SK-N-SH treated with all-trans-retinoic acid at 6 μM for 48 hours (cell line): ENCODE data around the gene UPK3A.

Experiments used
- ATAC-seq: fragments of 200-7000 bp; cut with Tn5 transposase; 3 replicates; pipeline ENCODE4 v1.9.1; 2020; ENCODE audit warnings: mild to moderate bottlenecking, moderate library complexity
- ARNTL ChIP-seq: fragments of 450-650 bp; formaldehyde crosslinking; IDR thresholded peaks from 2 replicates; pipeline ENCODE4 v1.5.0; 2020; ENCODE audit warnings: low read depth, mild to moderate bottlenecking, moderate library complexity, borderline replicate concordance
- BACH2 ChIP-seq: fragments of 250-450 bp; sonication (Bioruptor Pico); IDR thresholded peaks from 2 replicates; pipeline ENCODE4 v1.9.0; 2021; ENCODE audit warnings: mild to moderate bottlenecking, borderline replicate concordance
- CREB5 ChIP-seq: fragments of 250-450 bp; sonication (Bioruptor Pico); IDR thresholded peaks from 2 replicates; pipeline ENCODE4 v1.5.1; 2020; ENCODE audit warnings: low read depth, mild to moderate bottlenecking, moderate library complexity
- CSDC2 ChIP-seq: fragments of 250-450 bp; sonication (Bioruptor Pico); IDR thresholded peaks from 2 replicates; pipeline ENCODE4 v1.5.0; 2020; ENCODE audit warnings: mild to moderate bottlenecking, moderate library complexity
- ESRRG ChIP-seq: fragments of 250-450 bp; sonication (Bioruptor Pico); IDR thresholded peaks from 2 replicates; pipeline ENCODE4 v1.6.1; 2021; ENCODE audit warnings: mild to moderate bottlenecking
- GLIS3 ChIP-seq: fragments of 250-450 bp; sonication (Bioruptor Pico); IDR thresholded peaks from 2 replicates; pipeline ENCODE4 v1.5.0; 2020; ENCODE audit warnings: mild to moderate bottlenecking, moderate library complexity
- ISL1 ChIP-seq: fragments of 250-450 bp; sonication (Bioruptor Pico); IDR thresholded peaks from 2 replicates; pipeline ENCODE4 v2.1.2; 2022; ENCODE audit warnings: mild to moderate bottlenecking, moderate library complexity
- OSR1 ChIP-seq: fragments of 250-450 bp; sonication (Bioruptor Pico); IDR thresholded peaks from 2 replicates; pipeline ENCODE4 v1.8.0; 2022; ENCODE audit warnings: moderate library complexity, mild to moderate bottlenecking, inconsistent platforms
- PPARA ChIP-seq: fragments of 250-450 bp; sonication (Bioruptor Pico); IDR thresholded peaks from 2 replicates; pipeline ENCODE4 v1.5.0; 2020; ENCODE audit warnings: mild to moderate bottlenecking, borderline replicate concordance
- SNAI2 ChIP-seq: fragments of 250-450 bp; sonication (Bioruptor Pico); IDR thresholded peaks from 2 replicates; pipeline ENCODE4 v1.5.0; 2020; ENCODE audit warnings: mild to moderate bottlenecking, moderate library complexity
- TCF4 ChIP-seq: fragments of 250-450 bp; sonication (Bioruptor Pico); IDR thresholded peaks from 2 replicates; pipeline ENCODE4 v1.8.0; 2021; ENCODE audit warnings: mild to moderate bottlenecking, moderate library complexity, borderline replicate concordance
- TOX ChIP-seq: fragments of 250-450 bp; sonication (Bioruptor Pico); IDR thresholded peaks from 2 replicates; pipeline ENCODE4 v1.8.0; 2021; ENCODE audit warnings: mild to moderate bottlenecking, moderate library complexity, borderline replicate concordance
- TSHZ2 ChIP-seq: fragments of 250-450 bp; sonication (Bioruptor Pico); IDR thresholded peaks from 2 replicates; pipeline ENCODE4 v1.5.0; 2020; ENCODE audit warnings: mild to moderate bottlenecking, moderate library complexity
- ZC3H10 ChIP-seq: fragments of 250-450 bp; sonication (Bioruptor Pico); IDR thresholded peaks from 2 replicates; pipeline ENCODE4 v1.5.1; 2021; ENCODE audit warnings: mild to moderate bottlenecking, moderate library complexity
- ZFP3 ChIP-seq: fragments of 250-450 bp; sonication (Bioruptor Pico); IDR thresholded peaks from 2 replicates; pipeline ENCODE4 v1.5.0; 2020; ENCODE audit warnings: mild to moderate bottlenecking, moderate library complexity
- ZFP30 ChIP-seq: fragments of 450-650 bp; formaldehyde crosslinking; IDR thresholded peaks from 2 replicates; pipeline ENCODE4 v1.5.0; 2022; ENCODE audit warnings: mild to moderate bottlenecking, moderate library complexity
- ZNF565 ChIP-seq: fragments of 450-650 bp; formaldehyde crosslinking; conservative IDR thresholded peaks from 2 replicates; pipeline ENCODE4 v1.5.0; 2020; ENCODE audit warnings: low read depth, mild to moderate bottlenecking, moderate library complexity
- ZNF70 ChIP-seq: fragments of 450-650 bp; formaldehyde crosslinking; IDR thresholded peaks from 2 replicates; pipeline ENCODE4 v1.5.0; 2020; ENCODE audit warnings: mild to moderate bottlenecking, moderate library complexity
- ZNF8 ChIP-seq: fragments of 450-650 bp; formaldehyde crosslinking; IDR thresholded peaks from 2 replicates; pipeline ENCODE4 v1.5.0; 2020; ENCODE audit warnings: mild to moderate bottlenecking, moderate library complexity
- TF ChIP-seq, protein P1 (sequence below): fragments of 250-450 bp; sonication (Bioruptor Pico); IDR thresholded peaks from 2 replicates; pipeline ENCODE4 v1.8.0; 2020; ENCODE audit warnings: mild to moderate bottlenecking, moderate library complexity, borderline replicate concordance
- TF ChIP-seq, protein P2 (sequence below): fragments of 250-450 bp; sonication (Bioruptor Pico); IDR thresholded peaks from 2 replicates; pipeline ENCODE4 v1.8.0; 2021; ENCODE audit warnings: low read depth, mild to moderate bottlenecking, moderate library complexity, borderline replicate concordance
- TF ChIP-seq, protein P3 (sequence below): fragments of 250-450 bp; sonication (Bioruptor Pico); IDR thresholded peaks from 2 replicates; pipeline ENCODE4 v1.5.1; 2021; ENCODE audit warnings: mild to moderate bottlenecking, moderate library complexity

The UPK3A gene

GRCh38 chr22:45251825-45252224 is 32.9 kb upstream of the UPK3A start:
- TF ChIP-seq ZFP3 (no peak), CSDC2 (no peak), ZFP30 (CRISPR knock-in tag) (no peak), ZNF70 (no peak), SNAI2 (CRISPR knock-in tag) (no peak), ZNF8 (CRISPR knock-in tag) (no peak), ZNF565 (CRISPR knock-in tag) (no peak), GLIS3 (CRISPR knock-in tag) (no peak), ZC3H10 (CRISPR knock-in tag) (no peak), PPARA (CRISPR knock-in tag) (no peak), OSR1 (CRISPR knock-in tag) (no peak), TOX (CRISPR knock-in tag) (no peak), ISL1 (CRISPR knock-in tag) (no peak), ESRRG (CRISPR knock-in tag) (no peak), TSHZ2 (CRISPR knock-in tag) (no peak), ARNTL (CRISPR knock-in tag) (no peak), CREB5 (CRISPR knock-in tag) (no peak), BACH2 (no peak)
- TF ChIP-seq, protein P1, sequence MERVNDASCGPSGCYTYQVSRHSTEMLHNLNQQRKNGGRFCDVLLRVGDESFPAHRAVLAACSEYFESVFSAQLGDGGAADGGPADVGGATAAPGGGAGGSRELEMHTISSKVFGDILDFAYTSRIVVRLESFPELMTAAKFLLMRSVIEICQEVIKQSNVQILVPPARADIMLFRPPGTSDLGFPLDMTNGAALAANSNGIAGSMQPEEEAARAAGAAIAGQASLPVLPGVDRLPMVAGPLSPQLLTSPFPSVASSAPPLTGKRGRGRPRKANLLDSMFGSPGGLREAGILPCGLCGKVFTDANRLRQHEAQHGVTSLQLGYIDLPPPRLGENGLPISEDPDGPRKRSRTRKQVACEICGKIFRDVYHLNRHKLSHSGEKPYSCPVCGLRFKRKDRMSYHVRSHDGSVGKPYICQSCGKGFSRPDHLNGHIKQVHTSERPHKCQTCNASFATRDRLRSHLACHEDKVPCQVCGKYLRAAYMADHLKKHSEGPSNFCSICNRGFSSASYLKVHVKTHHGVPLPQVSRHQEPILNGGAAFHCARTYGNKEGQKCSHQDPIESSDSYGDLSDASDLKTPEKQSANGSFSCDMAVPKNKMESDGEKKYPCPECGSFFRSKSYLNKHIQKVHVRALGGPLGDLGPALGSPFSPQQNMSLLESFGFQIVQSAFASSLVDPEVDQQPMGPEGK (CRISPR knock-in tag), result no peak
- TF ChIP-seq, protein P2, sequence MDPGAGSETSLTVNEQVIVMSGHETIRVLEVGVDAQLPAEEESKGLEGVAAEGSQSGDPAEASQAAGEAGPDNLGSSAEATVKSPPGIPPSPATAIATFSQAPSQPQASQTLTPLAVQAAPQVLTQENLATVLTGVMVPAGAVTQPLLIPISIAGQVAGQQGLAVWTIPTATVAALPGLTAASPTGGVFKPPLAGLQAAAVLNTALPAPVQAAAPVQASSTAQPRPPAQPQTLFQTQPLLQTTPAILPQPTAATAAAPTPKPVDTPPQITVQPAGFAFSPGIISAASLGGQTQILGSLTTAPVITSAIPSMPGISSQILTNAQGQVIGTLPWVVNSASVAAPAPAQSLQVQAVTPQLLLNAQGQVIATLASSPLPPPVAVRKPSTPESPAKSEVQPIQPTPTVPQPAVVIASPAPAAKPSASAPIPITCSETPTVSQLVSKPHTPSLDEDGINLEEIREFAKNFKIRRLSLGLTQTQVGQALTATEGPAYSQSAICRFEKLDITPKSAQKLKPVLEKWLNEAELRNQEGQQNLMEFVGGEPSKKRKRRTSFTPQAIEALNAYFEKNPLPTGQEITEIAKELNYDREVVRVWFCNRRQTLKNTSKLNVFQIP (CRISPR knock-in tag), result no peak

GRCh38 chr22:45253039-45253641 is 31.6 kb upstream of the UPK3A start:
- no peak for ATAC-seq
- TF ChIP-seq CREB5 (CRISPR knock-in tag), result no peak
- no peak for TF ChIP-seq ZFP30 (CRISPR knock-in tag)
- TF ChIP-seq ISL1 (CRISPR knock-in tag), result no peak
- TF ChIP-seq TOX (CRISPR knock-in tag), result no peak
- TF ChIP-seq CSDC2, result no peak
- TF ChIP-seq GLIS3 (CRISPR knock-in tag), result no peak
- TF ChIP-seq TCF4 (CRISPR knock-in tag), result no peak
- no peak for TF ChIP-seq OSR1 (CRISPR knock-in tag)
- TF ChIP-seq, protein P3, sequence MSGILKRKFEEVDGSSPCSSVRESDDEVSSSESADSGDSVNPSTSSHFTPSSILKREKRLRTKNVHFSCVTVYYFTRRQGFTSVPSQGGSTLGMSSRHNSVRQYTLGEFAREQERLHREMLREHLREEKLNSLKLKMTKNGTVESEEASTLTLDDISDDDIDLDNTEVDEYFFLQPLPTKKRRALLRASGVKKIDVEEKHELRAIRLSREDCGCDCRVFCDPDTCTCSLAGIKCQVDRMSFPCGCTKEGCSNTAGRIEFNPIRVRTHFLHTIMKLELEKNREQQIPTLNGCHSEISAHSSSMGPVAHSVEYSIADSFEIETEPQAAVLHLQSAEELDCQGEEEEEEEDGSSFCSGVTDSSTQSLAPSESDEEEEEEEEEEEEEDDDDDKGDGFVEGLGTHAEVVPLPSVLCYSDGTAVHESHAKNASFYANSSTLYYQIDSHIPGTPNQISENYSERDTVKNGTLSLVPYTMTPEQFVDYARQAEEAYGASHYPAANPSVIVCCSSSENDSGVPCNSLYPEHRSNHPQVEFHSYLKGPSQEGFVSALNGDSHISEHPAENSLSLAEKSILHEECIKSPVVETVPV, result no peak
- no peak for TF ChIP-seq SNAI2 (CRISPR knock-in tag)
- TF ChIP-seq ZNF8 (CRISPR knock-in tag), result no peak
- TF ChIP-seq PPARA (CRISPR knock-in tag), result no peak
- TF ChIP-seq, protein P1 (CRISPR knock-in tag), result no peak
- no peak for TF ChIP-seq ZNF70
- TF ChIP-seq, all 23 proteins: peak for 0

More at GRCh38 chr22:45251825-45252224, 32.9 kb upstream of the UPK3A start:
- ATAC-seq, result no peak
